Measurements from ENCODE around the gene HSD17B4. TPM values are rescaled to one million over a fixed set of nuclear protein-coding genes. Genes with fewer than 3 reads are reported as not detected.
"Not testable (repeated sequence)": the region's sequence is repeated elsewhere in the genome, so short reads cannot be mapped to it uniquely, and the experiment has no call there.

Gene HSD17B4
- total and polyA plus RNA-seq, 2 experiments from 2014 or later: 208 to 281 TPM

GRCh38 chr5:119410448-119411159 lies 41.7 kb upstream of the HSD17B4 start:
- no peak for DNase-seq (ENCODE audit: low spot score)
- peaks cover 3% of the 10 kb centered on the region for H3K4me1 ChIP-seq (ENCODE audit: insufficient read depth)
- H3K4me3 ChIP-seq: no peak overlapping the region
- H4K20me1 ChIP-seq (ENCODE audit: insufficient read depth, poor library complexity, severe bottlenecking): no peaks in the 10 kb centered on the region
- H3K9me3 ChIP-seq (ENCODE audit: low read depth): no peaks in the 10 kb centered on the region
- H3K79me2 ChIP-seq: no peaks in the 10 kb centered on the region
- whole genome bisulfite sequencing (ENCODE audit: low lambda C conversion rate, missing lambda C conversion rate): 95% methylated on average over 4 of the region's 4 CpGs
- no peak overlapping the region for H2AFZ ChIP-seq
- TF ChIP-seq EZH2phosphoT487 (IDR thresholded peaks at IDR 0.05; ENCODE audit: low read depth, severe bottlenecking, unreplicated experiment): no peak
- TF ChIP-seq EZH2 (IDR thresholded peaks at IDR 0.05; ENCODE audit: borderline replicate concordance): no peak
- TF ChIP-seq CTCF (IDR thresholded peaks at IDR 0.05; ENCODE audit: poor library complexity): no peak
- H3K27me3 ChIP-seq: no peaks in the 10 kb centered on the region
- no peaks in the 10 kb centered on the region for H3K9me2 ChIP-seq (replicated peaks; ENCODE audit: insufficient read depth)
- H3K4me2 ChIP-seq: peak overlapping the region; percentile 80
- H3K36me3 ChIP-seq (replicated peaks; ENCODE audit: insufficient read depth, low read depth): no peaks in the 10 kb centered on the region
- peak overlapping the region; percentile 86 for H3K27ac ChIP-seq

GRCh38 chr5:119411361-119412278 lies 40.7 kb upstream of the HSD17B4 start:
- H3K27me3 ChIP-seq: no peaks in the 10 kb centered on the region
- WGBS (ENCODE audit: low lambda C conversion rate, missing lambda C conversion rate): 10% methylated on average over 15 of the region's 15 CpGs
- H3K36me3 ChIP-seq (replicated peaks; ENCODE audit: insufficient read depth, low read depth): no peaks in the 10 kb centered on the region
- H2AFZ ChIP-seq: peak overlapping the region; percentile 61
- H3K9me3 ChIP-seq (ENCODE audit: low read depth): no peaks in the 10 kb centered on the region
- DNase-seq (ENCODE audit: low spot score): peak; percentile 79
- H3K79me2 ChIP-seq: no peaks in the 10 kb centered on the region
- H3K4me2 ChIP-seq: peak overlapping the region; percentile 80
- peak overlapping the region; percentile 23 for H3K4me3 ChIP-seq
- no peaks in the 10 kb centered on the region for H4K20me1 ChIP-seq (ENCODE audit: insufficient read depth, poor library complexity, severe bottlenecking)
- H3K9me2 ChIP-seq (replicated peaks; ENCODE audit: insufficient read depth): no peaks in the 10 kb centered on the region
- H3K27ac ChIP-seq: peak overlapping the region; percentile 86
- peak; percentile 96 for TF ChIP-seq CTCF (IDR thresholded peaks at IDR 0.05; ENCODE audit: poor library complexity)
- TF ChIP-seq EZH2 (IDR thresholded peaks at IDR 0.05; ENCODE audit: borderline replicate concordance): no peak
- peaks cover 3% of the 10 kb centered on the region for H3K4me1 ChIP-seq (ENCODE audit: insufficient read depth)

GRCh38 chr5:119412279-119413227 lies 39.7 kb upstream of the HSD17B4 start:
- Histone ChIP-seq H3K27ac (no peak overlapping the region), H3K9me3 (ENCODE audit: low read depth) (no peaks in the 10 kb centered on the region), H2AFZ (no peak overlapping the region), H3K36me3 (replicated peaks; ENCODE audit: insufficient read depth, low read depth) (no peaks in the 10 kb centered on the region), H3K9me2 (replicated peaks; ENCODE audit: insufficient read depth) (no peaks in the 10 kb centered on the region), H3K79me2 (no peaks in the 10 kb centered on the region), H3K4me3 (no peak overlapping the region), H3K4me2 (peak overlapping the region; percentile 80), H3K27me3 (no peaks in the 10 kb centered on the region), H3K4me1 (ENCODE audit: insufficient read depth) (peaks cover 3% of the 10 kb centered on the region), H4K20me1 (ENCODE audit: insufficient read depth, poor library complexity, severe bottlenecking) (no peaks in the 10 kb centered on the region)
- TF ChIP-seq CTCF (IDR thresholded peaks at IDR 0.05; ENCODE audit: poor library complexity) (no peak), EZH2phosphoT487 (IDR thresholded peaks at IDR 0.05; ENCODE audit: low read depth, severe bottlenecking, unreplicated experiment) (no peak), EZH2 (IDR thresholded peaks at IDR 0.05; ENCODE audit: borderline replicate concordance) (no peak)
- no peak for DNase-seq (ENCODE audit: low spot score)
- WGBS (ENCODE audit: low lambda C conversion rate, missing lambda C conversion rate): 44% methylated on average over 9 of the region's 9 CpGs

- not testable (repeated sequence) for H2AFZ ChIP-seq; H3K9me3 ChIP-seq (ENCODE audit: low read depth); H3K27me3 ChIP-seq; H3K4me2 ChIP-seq; H3K4me1 ChIP-seq (ENCODE audit: insufficient read depth); H3K79me2 ChIP-seq; H3K4me3 ChIP-seq; H4K20me1 ChIP-seq (ENCODE audit: insufficient read depth, poor library complexity, severe bottlenecking); H3K27ac ChIP-seq; H3K36me3 ChIP-seq (replicated peaks; ENCODE audit: insufficient read depth, low read depth); H3K9me2 ChIP-seq (replicated peaks; ENCODE audit: insufficient read depth); DNase-seq (ENCODE audit: low spot score)
- WGBS (ENCODE audit: low lambda C conversion rate, missing lambda C conversion rate): 90% methylated on average over 13 of the region's 13 CpGs
Observed at GRCh38 chr5:119414124-119414734, 38.1 kb upstream of the HSD17B4 start.

All from hepatocyte (in vitro differentiated cells).